IgD-negative memory B cell (primary cell): ENCODE results near the gene PLA2G2C. TPM values are rescaled to one million over a fixed set of nuclear protein-coding genes. Genes with fewer than 3 reads are reported as not detected.
A peak's percentile ranks its signal among the peaks of the same experiment; 100 is the strongest.

Experiments used
- H3K27ac Mint-ChIP-seq, 3 donors: one replicate each; pipeline ENCODE4 v1.8.0; 2020 to 2022; ENCODE audit warnings: mild to moderate bottlenecking in 3 of 3, mixed read lengths in 3 of 3, moderate library complexity in 1 of 3
- H3K27me3 Mint-ChIP-seq: one replicate; pipeline ENCODE4 v1.8.0; 2021; ENCODE audit warnings: mixed read lengths
- H3K36me3 Mint-ChIP-seq: one replicate; pipeline ENCODE4 v1.8.0; 2020; ENCODE audit warnings: mild to moderate bottlenecking, mixed read lengths
- H3K4me1 Mint-ChIP-seq, 3 donors: one replicate each; pipeline ENCODE4 v1.8.0; 2020 to 2022; ENCODE audit warnings: mixed read lengths in 3 of 3, mild to moderate bottlenecking in 1 of 3
- H3K4me3 Mint-ChIP-seq, 4 donors: one replicate each; pipeline ENCODE4 v1.8.0; 2020 to 2022; ENCODE audit warnings: mild to moderate bottlenecking in 4 of 4, mixed read lengths in 4 of 4, moderate library complexity in 3 of 4
- H3K9me3 Mint-ChIP-seq, 3 donors: one replicate each; pipeline ENCODE4 v1.8.0; 2020 to 2021; ENCODE audit warnings: mixed read lengths in 3 of 3, mild to moderate bottlenecking in 1 of 3
- polyA plus RNA-seq: library from polyadenylated mRNA; unstranded; fragments of 300-500 nt; fragmentation: Illumina TruSeq; gene quantifications from one replicate; pipeline ENCODE4 v1.2.3, GENCODE V29; 2021

PLA2G2C gene
- polyA plus RNA-seq, 1 donor from 2014 or later, result not detected

DNA sequence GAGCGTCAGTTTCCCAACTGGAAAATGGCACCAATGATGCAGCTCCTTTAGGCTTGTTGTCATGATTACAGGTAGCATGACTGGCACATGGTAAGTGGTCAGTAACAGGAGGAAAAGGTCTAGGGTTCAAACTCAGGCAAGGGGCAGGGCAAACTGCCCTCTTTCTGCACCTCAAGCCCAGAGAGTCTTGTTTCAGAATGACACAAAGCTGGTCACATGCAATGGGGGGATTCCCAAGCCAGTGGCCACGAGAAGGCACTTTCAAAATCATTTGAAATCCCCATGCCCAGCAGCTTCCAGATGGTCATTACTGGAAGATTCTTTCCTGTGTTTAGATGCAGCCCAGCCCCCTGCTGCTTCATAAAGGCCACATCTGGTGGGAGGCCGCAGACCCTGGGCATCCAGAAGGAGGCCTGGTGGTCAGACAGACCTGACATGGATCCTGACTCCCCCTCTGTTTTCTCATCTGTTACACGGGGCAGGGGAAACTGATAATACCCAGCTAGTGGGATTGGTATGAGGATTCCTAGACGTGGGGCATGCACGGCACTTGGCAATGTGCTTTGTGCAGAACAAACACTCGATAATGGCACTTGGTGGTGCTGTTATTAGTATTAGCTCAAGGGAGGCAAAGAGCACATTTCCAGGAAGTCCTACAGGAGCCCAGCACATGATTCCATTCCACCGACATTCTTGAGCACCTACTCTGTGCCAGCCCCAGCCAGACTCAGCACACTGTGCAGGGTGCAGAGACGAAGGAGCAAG is 60.1 kb downstream of the PLA2G2C start:
- H3K27ac Mint-ChIP-seq, result peak overlapping the region; percentile 20 to 74 (median 67)
- no peaks in the 10 kb centered on the region for H3K27me3 Mint-ChIP-seq
- peaks cover 2 to 12% (median 11%) of the 10 kb centered on the region in 3 donors for H3K9me3 Mint-ChIP-seq
- H3K36me3 Mint-ChIP-seq, result no peaks in the 10 kb centered on the region
- H3K4me1 Mint-ChIP-seq, result peaks cover 32 to 44% (median 38%) of the 10 kb centered on the region in 3 donors
- H3K4me3 Mint-ChIP-seq, result peak overlapping the region in 1 of 4 donors; percentile 57

DNA sequence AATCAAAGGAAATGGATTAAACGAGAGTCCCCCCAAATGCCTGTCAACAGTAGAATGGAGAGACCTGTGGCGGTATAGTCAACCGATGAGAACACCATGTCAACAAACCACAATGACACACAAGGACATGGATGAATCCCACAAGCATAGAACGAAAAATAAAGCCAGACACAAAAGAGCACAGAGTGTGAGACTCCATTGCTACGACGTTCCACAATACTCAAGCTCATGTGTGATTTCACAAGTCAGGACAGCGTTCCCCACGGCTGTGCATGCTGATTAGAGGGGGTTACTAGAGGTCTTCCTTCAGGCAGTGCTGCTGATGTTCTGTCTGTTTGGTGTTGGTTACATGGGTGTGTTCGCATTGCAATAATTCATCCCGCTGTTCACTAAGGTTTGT is 61.2 kb downstream of the PLA2G2C start:
- Mint-ChIP-seq H3K4me3 (no peak overlapping the region), H3K27ac (peak overlapping the region in 1 of 3 donors; percentile 74), H3K9me3 (peaks cover 3 to 12% (median 9%) of the 10 kb centered on the region in 3 donors), H3K4me1 (peaks cover 38 to 52% (median 45%) of the 10 kb centered on the region in 3 donors), H3K36me3 (no peaks in the 10 kb centered on the region), H3K27me3 (no peaks in the 10 kb centered on the region)

DNA sequence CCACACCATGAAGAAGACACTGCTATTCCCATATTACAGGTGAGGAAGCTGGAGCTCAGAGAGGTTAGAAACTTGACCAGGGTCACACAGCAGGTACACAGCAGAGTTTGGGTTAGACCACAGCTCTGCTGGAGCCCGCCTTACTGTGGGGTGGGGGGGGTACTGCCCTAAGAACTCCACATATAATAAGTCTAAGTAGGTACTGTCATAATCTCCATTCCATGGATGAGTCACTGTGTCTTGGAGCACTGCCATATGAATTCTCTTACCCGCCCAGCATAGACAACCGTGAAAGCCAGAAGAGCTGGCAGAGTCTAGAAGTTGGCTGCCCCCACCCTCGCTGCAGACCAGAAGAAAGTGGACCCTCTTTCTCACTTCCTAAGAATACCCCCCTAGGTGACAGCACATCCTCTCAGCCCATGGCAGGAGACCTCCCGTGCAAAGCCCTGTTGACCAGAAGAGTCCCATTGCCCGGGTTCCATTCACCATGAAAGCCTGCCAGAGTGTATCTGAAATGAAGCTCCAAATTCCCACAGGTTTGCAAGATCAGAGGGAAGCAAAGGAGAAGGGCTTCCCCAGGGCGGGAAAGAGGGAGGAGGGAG is 61.8 kb downstream of the PLA2G2C start:
- H3K9me3 Mint-ChIP-seq, result peaks cover 1 to 6% (median 3%) of the 10 kb centered on the region in 3 donors
- H3K27ac Mint-ChIP-seq, result peak overlapping the region in 1 of 3 donors; percentile 74
- H3K27me3 Mint-ChIP-seq, result no peaks in the 10 kb centered on the region
- peak overlapping the region in 1 of 4 donors; percentile 35 for H3K4me3 Mint-ChIP-seq
- no peaks in the 10 kb centered on the region for H3K36me3 Mint-ChIP-seq
- peaks cover 44 to 52% (median 50%) of the 10 kb centered on the region in 3 donors for H3K4me1 Mint-ChIP-seq

DNA sequence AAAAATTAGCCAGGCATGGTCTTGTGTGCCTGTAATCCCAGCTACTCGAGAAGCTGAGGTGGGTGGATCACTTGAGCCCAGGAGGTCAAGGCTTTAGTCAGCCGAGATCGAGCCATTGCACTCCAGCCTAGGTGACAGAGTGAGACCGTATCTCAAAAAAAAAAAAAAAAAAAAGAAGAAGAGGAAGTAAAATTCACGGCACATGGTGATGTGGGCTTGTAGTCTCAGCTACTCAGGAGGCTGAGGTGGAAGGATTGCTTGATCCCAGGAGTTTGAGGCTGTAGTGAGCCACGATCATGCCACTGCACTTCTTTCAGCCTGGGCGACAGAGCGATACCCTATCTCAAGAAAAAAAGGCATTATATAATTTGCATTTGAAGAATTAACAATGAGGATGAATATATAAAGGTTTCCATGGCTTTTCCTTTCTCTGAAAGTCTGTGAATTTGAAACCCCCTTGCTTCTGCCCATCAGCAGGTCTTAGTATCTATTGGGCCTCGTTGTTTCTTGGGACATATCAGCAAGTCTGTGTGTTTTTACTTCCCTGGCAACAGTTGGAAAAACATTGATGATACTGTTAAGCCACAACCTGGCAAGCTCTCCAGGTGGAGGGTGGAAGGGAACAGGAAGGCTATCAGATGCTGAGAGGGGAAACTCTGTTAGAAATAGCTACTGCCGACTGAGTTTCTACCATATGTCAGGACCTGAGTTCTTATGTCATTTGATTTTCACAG is 62.4 kb downstream of the PLA2G2C start:
- no peaks in the 10 kb centered on the region for H3K27me3 Mint-ChIP-seq
- H3K9me3 Mint-ChIP-seq, result peaks cover 1 to 6% (median 3%) of the 10 kb centered on the region in 3 donors
- peaks cover 50 to 56% (median 56%) of the 10 kb centered on the region in 3 donors for H3K4me1 Mint-ChIP-seq
- H3K36me3 Mint-ChIP-seq, result no peaks in the 10 kb centered on the region
- no peak overlapping the region for H3K27ac Mint-ChIP-seq
- peak overlapping the region in 2 of 4 donors; percentile 43 to 84 for H3K4me3 Mint-ChIP-seq

DNA sequence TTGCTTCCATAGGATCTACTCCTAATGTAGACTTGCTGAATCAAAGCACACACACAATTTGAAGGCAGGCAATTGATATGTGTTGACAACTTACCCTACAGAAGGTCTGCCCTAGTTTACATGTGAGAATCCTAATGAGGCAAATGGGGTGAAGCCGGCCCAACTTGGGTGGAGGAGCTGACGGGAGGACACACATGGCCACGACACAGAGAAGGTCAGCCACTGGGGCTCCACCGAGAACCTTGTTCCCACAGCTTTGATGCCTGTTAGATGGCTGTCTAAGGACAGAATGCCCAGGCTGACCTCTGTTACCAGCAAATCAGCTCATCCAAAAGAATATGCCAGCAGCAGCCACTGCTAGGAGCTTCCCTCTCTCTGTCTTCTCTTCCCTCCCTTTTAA is 65.5 kb downstream of the PLA2G2C start:
- Mint-ChIP-seq H3K4me3 (no peak overlapping the region), H3K36me3 (peaks cover under 1% of the 10 kb centered on the region), H3K27ac (no peak overlapping the region), H3K9me3 (peaks cover 0 to 1% (median 0%) of the 10 kb centered on the region in 3 donors), H3K4me1 (peaks cover 38 to 50% (median 48%) of the 10 kb centered on the region in 3 donors), H3K27me3 (no peaks in the 10 kb centered on the region)

DNA sequence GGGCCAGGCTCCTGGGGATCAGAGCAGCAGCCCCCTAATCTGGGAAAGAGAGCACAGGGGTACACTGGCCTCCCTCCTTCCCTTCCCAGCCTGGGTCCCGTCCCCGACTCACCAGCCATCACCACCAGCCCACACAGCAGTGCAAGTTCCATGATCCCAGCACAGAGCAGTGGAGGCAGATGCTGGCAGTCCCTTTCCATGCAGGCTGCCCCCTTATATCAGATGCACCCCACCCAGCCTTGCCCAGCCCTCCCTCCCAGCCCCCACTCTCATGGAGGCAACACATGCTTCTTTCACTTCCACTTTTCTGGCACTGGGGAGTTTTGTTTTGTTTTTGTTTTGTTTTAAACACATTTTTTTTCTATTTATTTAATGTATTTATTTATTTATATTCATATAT is 67.0 kb downstream of the PLA2G2C start, which contains the start of gene PLA2G2D:
PLA2G2D (minus strand) TSS at position 190 of the 400 bp plus-strand sequence; CDS start at position 152, 38 bp downstream.
- Mint-ChIP-seq H3K4me1 (peaks cover 34 to 47% (median 46%) of the 10 kb centered on the region in 3 donors), H3K36me3 (peaks cover 2% of the 10 kb centered on the region), H3K9me3 (peaks cover 0 to 1% (median 0%) of the 10 kb centered on the region in 3 donors), H3K27ac (peak within 1 kb of the TSS; percentile 63 to 93 (median 82)), H3K27me3 (no peaks in the 10 kb centered on the region), H3K4me3 (peak within 1 kb of the TSS; percentile 19 to 92 (median 62))

DNA sequence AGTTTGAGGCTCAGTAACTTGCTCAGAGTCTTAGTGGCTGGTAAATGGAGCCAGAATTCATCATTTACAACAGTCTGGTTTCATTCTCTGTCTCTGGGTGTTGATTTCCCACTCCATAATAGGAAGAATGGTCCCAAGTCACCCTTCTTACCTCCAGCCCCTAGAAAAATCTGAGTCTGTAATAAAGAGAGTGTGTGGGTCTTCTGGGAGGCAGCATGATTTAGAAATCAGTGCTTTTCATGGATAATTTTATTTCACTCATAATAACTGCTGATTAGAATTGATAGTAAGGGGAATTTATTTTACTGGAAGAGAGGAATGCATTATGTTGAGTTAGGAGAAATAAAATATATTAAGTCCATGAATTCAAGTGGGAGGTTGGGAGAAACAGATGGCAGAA is 69.1 kb downstream of the PLA2G2C start:
- Mint-ChIP-seq H3K27me3 (no peaks in the 10 kb centered on the region), H3K27ac (peak overlapping the region in 1 of 3 donors; percentile 68), H3K4me3 (peak overlapping the region in 2 of 4 donors; percentile 14 to 47), H3K9me3 (peaks cover 0 to 1% (median 0%) of the 10 kb centered on the region in 3 donors), H3K4me1 (peaks cover 25 to 35% (median 34%) of the 10 kb centered on the region in 3 donors), H3K36me3 (peaks cover 2% of the 10 kb centered on the region)

DNA sequence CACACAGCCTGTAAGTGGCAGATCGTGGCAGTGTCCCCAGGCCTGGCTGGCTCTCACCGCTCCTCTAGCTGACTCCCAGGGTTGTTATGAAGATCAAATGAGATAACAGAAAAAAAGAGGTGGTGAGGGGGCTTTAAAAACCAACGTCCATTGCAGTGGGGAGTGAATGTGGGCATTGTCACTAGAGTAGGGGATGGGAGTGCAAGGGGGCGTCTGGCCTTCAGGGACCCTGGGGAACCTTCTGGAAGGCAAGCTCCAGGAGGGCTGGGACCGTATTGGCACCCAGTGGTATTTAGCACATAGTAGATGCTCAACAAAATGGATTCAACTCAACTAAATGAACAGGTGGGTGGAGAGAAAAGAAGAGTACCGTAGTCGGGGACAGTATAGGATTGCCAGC is 70.4 kb downstream of the PLA2G2C start:
- no peak overlapping the region for H3K27ac Mint-ChIP-seq
- peak overlapping the region in 1 of 4 donors; percentile 31 for H3K4me3 Mint-ChIP-seq
- H3K4me1 Mint-ChIP-seq, result peaks cover 24 to 27% (median 24%) of the 10 kb centered on the region in 3 donors
- no peaks in the 10 kb centered on the region for H3K9me3 Mint-ChIP-seq
- H3K27me3 Mint-ChIP-seq, result no peaks in the 10 kb centered on the region
- peaks cover 5% of the 10 kb centered on the region for H3K36me3 Mint-ChIP-seq

DNA sequence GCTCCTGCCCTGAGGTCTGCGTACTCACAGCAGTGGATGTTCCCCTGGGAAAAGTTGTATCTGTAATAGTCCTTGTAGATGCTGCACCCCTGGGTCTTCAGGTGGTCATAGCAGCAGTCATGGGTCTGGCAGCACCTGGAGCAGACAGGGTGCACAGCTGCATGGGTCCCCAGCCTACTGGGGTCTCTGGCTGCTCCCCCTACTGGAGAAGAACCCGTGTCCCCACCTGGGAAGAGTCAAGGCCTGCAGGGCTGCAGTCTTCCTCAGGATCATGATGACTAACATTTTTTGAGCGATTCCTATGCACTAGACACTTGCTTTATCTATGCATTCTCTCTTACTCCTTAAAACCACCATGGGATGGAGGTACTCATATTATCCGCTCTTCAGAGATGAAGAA is 70.8 kb downstream of the PLA2G2C start:
- no peaks in the 10 kb centered on the region for H3K9me3 Mint-ChIP-seq
- no peaks in the 10 kb centered on the region for H3K27me3 Mint-ChIP-seq
- H3K36me3 Mint-ChIP-seq, result peaks cover 5% of the 10 kb centered on the region
- peaks cover 20 to 24% (median 21%) of the 10 kb centered on the region in 3 donors for H3K4me1 Mint-ChIP-seq
- H3K4me3 Mint-ChIP-seq, result peak overlapping the region in 1 of 4 donors; percentile 31
- H3K27ac Mint-ChIP-seq, result peak overlapping the region in 1 of 3 donors; percentile 47

DNA sequence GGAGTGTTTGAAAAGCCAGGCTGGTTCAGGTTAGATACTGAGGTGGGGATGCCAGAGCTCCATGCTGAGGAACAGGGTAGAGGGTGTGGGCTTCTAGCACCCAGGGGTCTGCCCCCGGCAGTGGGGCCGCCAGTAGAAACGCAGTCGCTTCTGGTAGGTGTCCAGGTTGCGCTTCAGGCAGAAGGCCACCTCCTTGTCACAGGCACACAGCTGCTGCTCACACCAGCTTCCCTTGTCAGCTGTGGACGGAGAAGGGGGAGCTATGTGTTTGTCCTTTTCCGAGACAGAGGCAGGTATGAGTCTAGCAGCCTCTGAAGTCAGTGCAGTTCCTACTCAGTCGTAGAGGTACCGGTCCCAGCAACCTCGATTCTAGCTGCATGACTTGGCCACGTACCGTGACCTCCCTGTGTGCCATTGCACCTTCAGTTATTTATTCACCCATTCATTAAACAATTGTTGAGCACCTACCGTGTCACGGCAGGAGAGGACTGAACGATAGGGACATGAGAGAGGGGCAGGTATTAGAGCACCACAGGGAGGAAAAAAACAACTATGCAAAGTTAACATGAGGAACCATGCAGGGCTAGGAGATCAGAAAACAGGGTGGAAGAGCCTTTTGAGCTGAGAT is 72.2 kb downstream of the PLA2G2C start:
- Mint-ChIP-seq H3K4me3 (no peak overlapping the region), H3K36me3 (peaks cover 7% of the 10 kb centered on the region), H3K4me1 (peaks cover 10 to 14% (median 10%) of the 10 kb centered on the region in 3 donors), H3K27me3 (no peaks in the 10 kb centered on the region), H3K9me3 (no peaks in the 10 kb centered on the region), H3K27ac (no peak overlapping the region)

Other genes starting within 250 kb of the PLA2G2C start
- not detected for gene PLA2G2A, start 206.9 kb downstream of the PLA2G2C start, polyA plus RNA-seq
- not detected for gene PLA2G5, start 116.3 kb downstream of the PLA2G2C start, polyA plus RNA-seq
- 10.1 TPM for gene PLA2G2D, start 67.0 kb downstream of the PLA2G2C start, polyA plus RNA-seq
- gene PLA2G2F, start 47.2 kb downstream of the PLA2G2C start, polyA plus RNA-seq, result not detected
- 0.39 TPM for gene UBXN10, start 422 bp downstream of the PLA2G2C start, polyA plus RNA-seq
- gene VWA5B1, start 104.4 kb upstream of the PLA2G2C start, polyA plus RNA-seq, result not detected